Astrocyte (in vitro differentiated cells and primary cell): ENCODE measurements around the gene ITPRID1.

Source experiments
- EZH2 ChIP-seq: IDR thresholded peaks from 2 replicates; pipeline ENCODE4 v1.6.1; 2012; ENCODE audit warnings: mild to moderate bottlenecking, low read length, inconsistent platforms; ENCODE audit not compliant: insufficient read depth
- TF ChIP-seq, protein P1 (sequence below): IDR thresholded peaks from 2 replicates; pipeline ENCODE4 v1.5.1; 2011; ENCODE audit warnings: low read depth, mild to moderate bottlenecking, inconsistent platforms, low read length, moderate library complexity; ENCODE audit not compliant: insufficient read depth

DNA sequence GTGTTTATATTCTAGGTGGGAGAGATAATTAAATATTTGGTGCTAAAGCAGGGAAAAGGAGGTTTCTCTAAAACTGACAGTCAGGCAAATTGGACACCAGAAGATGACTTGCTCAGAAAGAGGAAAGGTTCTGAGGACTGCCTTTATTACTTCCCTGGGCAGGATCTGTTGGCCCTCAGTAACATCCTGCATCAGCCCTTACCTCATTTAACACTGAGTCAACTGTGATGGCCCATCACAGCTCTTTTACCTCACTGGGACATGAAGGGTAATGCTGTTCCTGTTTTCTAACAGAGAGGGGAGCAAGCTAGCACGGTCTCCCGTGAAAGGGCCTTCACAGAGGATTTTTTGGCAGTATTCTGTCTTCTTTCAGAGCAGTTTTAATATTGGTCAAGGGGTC lies 185.2 kb downstream of the ITPRID1 start:
- TF ChIP-seq, protein P1, sequence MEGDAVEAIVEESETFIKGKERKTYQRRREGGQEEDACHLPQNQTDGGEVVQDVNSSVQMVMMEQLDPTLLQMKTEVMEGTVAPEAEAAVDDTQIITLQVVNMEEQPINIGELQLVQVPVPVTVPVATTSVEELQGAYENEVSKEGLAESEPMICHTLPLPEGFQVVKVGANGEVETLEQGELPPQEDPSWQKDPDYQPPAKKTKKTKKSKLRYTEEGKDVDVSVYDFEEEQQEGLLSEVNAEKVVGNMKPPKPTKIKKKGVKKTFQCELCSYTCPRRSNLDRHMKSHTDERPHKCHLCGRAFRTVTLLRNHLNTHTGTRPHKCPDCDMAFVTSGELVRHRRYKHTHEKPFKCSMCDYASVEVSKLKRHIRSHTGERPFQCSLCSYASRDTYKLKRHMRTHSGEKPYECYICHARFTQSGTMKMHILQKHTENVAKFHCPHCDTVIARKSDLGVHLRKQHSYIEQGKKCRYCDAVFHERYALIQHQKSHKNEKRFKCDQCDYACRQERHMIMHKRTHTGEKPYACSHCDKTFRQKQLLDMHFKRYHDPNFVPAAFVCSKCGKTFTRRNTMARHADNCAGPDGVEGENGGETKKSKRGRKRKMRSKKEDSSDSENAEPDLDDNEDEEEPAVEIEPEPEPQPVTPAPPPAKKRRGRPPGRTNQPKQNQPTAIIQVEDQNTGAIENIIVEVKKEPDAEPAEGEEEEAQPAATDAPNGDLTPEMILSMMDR: no peak
- TF ChIP-seq EZH2: no peak
